Urothelium cell line (cell line): ENCODE results near the gene FAM98C.

ENCODE experiments used
- DNase-seq: peaks from one replicate; pipeline ENCODE4 v3.0.0; 2011; ENCODE audit warnings: low spot score, mixed read lengths
- FAIRE-seq: peaks from 2 replicates; lab custom pipeline; 2011; peaks lifted over from hg19 to GRCh38; lab: Jason Lieb, UNC

FAM98C gene

DNA sequence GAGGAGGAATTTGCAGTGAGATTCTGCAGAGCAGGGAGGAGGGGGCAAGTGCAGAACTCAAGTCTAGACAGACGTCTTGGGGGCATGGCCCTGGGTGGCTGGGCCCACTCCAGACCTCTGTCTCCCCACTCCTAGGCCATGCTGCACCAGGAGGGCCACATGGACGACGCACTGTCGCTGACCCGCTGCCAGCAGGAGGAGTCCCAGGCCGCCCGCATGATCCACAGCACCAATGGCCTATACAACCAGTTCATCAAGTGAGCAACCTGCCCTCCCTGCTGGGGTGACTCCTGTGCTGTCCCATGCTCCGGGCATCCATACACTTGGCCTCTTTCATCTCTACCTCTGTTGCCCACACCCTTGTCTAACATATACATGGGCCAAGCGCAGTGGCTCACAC, 48.7 kb downstream of the FAM98C start:
- FAIRE-seq, result no peak
- no peak for DNase-seq

DNA sequence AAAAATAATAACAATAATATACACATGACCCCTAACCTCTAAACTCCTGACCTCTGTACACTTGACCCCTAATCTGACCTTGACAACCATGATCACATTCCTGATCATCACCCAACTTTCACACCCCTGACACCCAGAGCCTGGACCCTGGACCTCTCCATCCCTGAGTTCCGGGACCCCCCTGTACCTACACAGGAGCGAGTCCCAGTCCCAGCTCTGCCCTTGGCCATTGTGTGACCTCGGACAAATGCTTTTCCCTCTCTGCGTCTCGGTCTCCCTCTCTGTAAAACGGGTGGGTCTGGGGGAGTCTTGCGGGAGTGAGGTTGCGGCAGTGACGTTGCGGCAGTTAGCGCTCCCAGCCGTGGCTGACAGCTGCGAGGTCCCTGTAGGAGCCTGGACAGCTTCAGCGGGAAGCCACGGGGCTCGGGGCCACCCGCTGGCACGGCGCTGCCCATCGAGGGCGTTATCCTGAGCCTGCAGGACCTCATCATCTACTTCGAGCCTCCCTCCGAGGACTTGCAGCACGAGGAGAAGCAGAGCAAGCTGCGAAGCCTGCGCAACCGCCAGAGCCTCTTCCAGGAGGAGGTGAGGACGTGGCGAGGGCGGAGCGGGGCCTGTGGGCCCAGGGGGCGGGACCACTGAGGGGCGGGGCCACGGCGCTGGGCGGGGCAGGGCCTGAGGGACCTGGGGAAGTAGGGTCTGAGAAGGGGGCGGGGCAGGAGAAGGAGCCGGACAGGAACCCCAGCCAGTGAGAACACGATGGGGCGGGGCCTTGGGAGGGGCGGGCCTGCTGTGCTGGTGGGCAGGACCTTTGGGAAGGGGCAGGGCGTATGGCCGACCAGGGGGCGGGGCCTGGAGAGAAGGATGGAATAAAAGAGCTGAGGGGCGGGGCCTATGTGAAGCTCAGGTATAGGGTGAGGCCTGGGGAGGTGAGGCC, 49.8 kb downstream of the FAM98C start:
- FAIRE-seq, result no peak
- no peak for DNase-seq

DNA sequence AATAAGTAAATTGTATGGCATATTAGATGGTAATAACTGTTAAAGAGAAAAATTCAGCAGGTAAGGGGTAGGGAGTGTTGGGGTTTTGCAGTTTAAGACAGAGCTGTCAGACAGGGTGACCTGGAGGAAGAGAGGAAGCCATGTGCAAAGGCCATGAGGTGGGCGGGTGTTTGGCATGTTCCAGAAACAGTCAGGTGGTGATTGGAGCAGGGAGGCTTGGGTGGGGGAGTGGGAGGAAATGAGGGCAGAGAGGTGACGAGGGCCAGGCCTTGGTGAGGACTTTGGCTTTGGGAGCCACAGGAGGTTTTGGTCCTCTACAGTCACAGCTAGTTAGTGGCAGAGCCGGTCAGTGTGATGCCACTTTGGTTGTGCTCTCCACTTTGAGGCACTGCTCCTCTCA, 50.7 kb downstream of the FAM98C start:
- FAIRE-seq (no peak), DNase-seq (no peak)

DNA sequence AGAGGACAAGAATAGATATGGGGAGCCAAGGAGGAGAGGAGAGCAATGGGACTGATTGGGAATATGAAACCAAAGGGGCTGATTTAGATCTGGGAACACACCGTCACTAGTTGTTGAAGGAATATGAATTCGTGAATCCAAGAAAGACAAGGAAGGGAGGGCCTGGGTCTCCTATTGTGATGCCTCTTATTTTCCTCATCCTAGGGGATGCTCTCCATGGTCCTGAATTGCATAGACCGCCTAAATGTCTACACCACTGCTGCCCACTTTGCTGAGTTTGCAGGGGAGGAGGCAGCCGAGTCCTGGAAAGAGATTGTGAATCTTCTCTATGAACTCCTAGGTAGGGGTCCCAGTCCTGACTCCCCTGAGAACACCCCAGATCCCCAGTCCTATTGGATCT, 52.1 kb downstream of the FAM98C start:
- DNase-seq (peak; percentile 58), FAIRE-seq (no peak)

DNA sequence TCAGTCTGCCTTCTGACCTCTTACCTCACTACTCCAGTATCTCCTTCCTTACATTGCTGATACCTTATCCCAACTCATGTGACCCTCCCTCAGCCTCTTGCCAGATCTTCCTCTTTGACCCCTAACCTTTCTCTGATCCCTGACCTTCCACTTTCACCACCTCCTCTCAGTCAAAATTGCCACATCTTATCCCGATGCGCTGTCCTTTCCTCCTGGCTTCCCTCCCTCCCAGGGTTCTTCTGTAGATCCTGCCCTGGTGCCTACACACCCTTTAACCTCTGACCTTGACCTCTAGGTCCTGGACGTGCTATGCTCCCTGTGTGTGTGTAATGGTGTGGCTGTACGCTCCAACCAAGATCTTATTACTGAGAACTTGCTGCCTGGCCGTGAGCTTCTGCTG, 54.3 kb downstream of the FAM98C start:
- no peak for DNase-seq
- FAIRE-seq, result no peak

DNA sequence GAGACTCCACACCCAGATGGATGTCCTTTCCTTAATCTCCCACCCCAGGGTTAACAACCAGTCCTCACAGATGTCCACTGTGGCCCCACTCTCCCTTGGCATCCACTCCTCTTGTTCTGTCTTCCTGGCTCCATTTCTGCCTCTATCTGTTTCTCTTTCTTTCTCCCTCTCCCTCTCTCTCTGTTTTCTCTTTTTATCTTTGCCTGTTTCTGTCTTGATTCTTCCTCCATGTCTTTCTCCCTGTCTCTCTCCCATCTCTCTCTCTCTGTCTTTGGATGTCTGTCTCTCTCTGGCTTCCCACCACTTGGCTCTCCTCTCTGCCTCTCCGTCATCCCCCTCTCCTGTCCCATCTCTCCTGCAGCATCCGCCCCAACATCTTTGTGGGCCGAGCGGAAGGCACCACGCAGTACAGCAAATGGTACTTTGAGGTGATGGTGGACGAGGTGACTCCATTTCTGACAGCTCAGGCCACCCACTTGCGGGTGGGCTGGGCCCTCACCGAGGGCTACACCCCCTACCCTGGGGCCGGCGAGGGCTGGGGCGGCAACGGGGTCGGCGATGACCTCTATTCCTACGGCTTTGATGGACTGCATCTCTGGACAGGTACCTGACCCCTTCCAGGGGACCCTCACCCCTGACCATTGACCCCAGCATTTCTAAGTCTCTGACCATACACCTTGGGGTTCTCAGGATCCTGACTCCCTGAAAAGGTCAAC, 55.0 kb downstream of the FAM98C start:
- no peak for FAIRE-seq
- no peak for DNase-seq
